NCI-H446 treated with DMSO at 0.1 percent for 48 hours (cell line): ENCODE measurements around the gene SLC16A12.

Experiments used
- DNase-seq: peaks from one replicate; lab custom pipeline; 2025; lab: John Stamatoyannopoulos, UW

Gene SLC16A12

GRCh38 chr10:89535171-89536012, at the start of gene SLC16A12:
Gene SLC16A12, minus strand, starts transcription at chr10:89535594. Its CDS starts 73,016 bp downstream, at chr10:89462578.
- no peak for DNase-seq

GRCh38 chr10:89582022-89582421, 46.6 kb upstream of the SLC16A12 start:
- DNase-seq, result no peak

DNA sequence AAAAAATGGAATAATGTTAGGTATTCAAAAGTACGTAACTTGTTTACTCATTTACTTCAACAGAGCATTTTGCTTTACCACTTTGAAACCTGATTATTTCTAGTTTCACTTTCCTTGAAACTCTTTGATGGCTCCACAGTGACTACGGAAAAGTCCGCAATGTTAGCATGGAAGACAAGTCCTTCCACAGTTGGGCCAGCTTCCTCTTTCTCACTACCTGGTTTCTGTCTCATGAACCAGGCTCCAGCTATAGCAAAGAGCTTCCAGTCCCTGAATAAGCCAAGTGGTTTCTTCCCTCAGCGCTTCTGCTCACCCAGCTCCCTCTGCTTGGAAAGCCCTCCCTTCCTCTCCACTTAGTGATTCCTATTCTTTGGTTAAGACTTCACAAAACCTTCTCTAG, 44.8 kb upstream of the SLC16A12 start:
- no peak for DNase-seq

DNA sequence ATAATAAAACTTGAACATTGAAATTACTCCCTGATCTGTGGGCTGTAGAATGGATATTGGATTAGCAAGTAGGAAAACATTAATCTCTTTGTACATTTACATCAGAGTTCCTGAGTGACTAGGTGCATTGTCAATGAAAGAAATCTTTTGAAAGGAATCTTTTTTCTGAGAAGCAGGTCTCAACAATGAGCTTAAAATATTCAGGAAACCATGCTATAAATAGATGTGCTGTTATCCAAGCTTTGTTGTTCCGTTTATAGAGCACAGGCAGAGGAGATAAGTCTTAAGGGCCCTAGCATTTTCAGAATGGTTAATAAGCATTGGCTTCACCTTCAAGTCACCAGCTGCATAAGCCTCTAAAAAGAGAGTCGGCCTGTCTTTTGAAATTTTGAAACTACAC, 41.3 kb upstream of the SLC16A12 start:
- no peak for DNase-seq

DNA sequence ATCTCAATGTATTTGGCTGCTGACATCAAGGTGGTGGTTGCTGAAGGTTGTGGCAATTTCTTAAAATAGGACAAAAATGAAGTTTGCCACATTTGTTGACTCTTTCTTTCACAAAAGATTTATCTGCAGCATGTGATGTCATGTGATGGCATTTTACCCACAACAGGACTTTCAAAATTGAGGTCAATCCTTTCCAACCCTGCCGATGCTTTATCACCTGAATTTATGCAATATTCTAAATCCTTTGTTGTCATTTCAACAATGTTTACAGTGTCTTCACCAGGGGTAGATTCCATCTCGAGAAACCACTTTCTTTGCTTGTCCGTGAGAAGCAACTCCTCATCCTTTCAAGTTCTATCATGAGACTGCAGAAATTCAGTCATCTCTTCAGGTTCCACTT, 40.6 kb upstream of the SLC16A12 start:
- no peak for DNase-seq

DNA sequence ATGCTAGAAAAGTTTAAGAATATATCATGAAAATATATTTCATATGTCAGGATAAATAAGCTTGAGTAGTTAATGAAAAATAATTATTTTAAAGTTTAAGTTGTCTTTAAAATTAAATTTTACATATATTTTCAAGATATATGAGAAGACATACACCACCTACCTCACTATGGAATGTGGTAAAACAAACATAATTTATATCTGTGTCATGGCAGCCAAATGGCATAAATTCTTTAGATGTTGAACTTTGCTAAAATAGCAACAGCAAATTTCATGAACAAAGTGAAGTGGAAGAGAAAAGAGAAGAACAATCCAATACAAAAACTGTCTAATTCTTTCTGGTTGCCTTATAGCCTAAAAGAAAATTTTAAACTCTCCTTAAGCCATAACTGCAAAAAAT, 39.6 kb upstream of the SLC16A12 start:
- DNase-seq, result no peak

GRCh38 chr10:89574368-89574767, 39.0 kb upstream of the SLC16A12 start:
- DNase-seq, result no peak

- no peak for DNase-seq
These were observed 32.3 kb upstream of the SLC16A12 start for GRCh38 chr10:89567576-89568245.

DNA sequence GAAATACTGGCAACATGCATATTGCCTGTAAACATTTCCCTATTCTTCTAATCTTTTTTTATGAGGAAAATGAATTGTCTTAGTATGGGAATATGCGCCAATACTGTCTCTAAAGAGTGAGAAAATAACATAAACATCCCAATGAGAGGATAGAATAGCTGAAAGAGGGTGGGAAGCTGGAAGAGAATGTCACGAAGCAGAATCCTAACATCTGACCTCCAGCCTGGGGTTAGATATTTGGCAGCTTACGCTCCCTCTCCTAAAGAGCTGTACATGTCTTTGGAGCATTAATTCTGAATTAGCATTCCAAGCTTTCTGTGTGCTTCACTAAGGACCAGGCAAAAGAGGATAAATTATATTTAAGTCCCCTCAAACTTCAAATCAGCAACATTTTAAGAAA, 31.6 kb upstream of the SLC16A12 start:
- DNase-seq, result no peak

DNA sequence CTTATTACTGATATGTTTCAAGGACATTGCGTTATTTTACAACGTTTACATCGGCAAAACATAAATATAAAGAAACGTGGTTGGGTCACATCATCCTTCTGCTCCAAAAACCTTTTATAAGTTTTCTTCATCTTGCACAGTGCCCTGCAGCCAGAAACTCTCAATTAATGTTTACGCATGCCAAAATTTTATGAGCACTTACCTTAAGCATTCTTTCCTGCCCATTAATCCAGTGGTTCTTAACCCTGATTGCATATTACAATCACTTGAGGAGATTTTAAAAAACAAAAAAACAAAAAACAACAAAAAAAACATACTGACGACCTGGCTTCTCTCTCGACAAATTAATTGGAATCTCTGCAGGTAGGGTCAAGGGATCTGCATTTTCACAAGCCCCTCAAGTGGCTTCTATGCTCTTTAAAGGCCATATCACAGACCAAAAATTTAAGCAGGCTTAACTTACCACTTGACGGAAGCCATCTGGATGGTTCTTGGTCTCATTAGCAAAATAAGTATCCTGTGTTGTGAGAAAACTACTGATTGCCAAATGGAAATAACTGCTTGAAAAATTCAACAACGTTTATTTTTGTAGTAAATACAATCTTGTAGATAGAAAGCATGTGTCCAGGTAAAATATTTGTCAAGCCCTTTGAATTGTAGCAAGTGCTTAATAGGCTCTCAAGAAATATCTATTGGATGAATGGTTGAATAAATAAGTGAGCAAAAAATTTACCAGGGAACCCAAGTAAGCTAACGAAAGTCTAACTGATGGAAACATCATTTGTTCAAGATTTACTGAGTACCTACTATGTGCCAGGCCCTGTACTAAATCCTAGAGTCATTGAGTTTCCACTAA, 30.9 kb upstream of the SLC16A12 start:
- no peak for DNase-seq

DNA sequence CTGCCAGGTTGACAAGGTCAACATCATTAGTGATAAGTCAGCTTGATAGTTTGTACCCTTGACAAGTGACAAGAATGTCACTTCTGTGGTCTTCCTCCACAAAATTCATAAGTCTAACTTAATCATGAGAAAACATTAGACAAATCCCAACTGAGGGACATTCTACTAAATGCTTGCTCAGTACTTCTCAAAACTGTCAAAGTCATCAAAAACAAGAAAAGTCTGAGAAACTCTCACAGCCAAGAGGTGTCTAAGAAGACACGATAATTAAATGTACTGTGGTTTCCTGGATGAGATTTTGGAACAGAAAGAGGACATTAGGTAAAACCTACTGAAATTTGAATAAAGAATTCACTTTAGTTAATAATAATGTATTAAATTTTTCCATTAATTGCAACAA, 29.8 kb upstream of the SLC16A12 start:
- no peak for DNase-seq

- peak; percentile 5 for DNase-seq
These were observed 28.6 kb upstream of the SLC16A12 start for GRCh38 chr10:89563861-89564478.

DNA sequence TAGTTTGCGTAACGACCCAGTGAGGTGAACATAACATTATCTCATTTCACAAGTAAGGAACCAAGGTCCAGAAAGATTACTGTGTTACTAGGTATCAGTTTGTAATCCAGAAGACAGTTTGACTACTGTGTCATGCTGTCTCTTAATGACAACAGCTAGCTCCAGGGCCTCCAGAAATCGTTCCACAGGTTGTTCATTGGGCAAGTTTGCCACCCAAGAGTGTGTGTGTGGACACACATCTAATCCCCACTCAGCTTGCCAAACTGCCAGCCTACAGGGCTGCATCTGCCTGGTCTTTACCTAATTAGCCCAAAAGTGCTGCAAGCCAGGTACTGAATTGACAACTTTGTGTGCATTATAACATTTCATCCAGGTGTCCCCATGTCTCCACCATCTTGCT, 27.9 kb upstream of the SLC16A12 start:
- no peak for DNase-seq

DNA sequence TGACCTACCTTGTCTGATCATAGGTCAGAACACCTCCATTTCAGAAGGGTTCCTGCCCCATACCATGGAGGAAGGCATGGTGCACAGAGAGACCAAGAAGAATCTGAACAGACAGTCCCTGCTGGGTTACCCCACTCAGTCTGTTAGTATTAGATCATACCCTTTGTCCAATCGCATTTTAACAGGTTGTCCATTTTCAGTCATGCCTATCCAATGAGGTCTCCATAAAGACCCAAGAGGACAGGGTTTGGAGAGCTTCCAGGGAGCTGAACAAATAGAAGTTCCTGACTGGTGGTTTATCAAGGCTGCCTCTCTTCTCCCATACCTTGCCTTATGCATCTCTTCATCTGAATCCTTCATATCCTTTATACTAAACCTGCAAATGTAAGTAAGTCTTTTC, 21.2 kb upstream of the SLC16A12 start:
- no peak for DNase-seq

GRCh38 chr10:89555688-89556445, 20.5 kb upstream of the SLC16A12 start:
- no peak for DNase-seq

DNA sequence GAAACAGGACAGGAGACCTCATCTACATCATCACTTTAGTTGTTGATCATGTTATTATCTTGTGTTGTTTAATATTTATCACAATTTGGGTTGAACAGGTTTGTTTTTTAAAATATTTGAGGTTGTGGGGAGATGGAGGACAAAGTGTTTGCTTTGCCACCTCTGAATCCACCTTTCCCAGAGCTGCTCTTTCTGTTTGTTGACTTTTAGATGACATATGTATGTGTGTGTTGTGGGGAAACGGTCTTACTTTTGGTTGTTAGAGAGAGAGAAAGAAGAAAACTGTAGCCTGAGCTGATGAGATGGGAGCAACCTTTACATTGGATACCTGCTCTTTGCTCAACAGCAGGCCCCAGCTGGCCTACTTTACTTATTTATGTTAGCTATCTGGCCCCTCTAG, 19.0 kb upstream of the SLC16A12 start:
- no peak for DNase-seq

DNA sequence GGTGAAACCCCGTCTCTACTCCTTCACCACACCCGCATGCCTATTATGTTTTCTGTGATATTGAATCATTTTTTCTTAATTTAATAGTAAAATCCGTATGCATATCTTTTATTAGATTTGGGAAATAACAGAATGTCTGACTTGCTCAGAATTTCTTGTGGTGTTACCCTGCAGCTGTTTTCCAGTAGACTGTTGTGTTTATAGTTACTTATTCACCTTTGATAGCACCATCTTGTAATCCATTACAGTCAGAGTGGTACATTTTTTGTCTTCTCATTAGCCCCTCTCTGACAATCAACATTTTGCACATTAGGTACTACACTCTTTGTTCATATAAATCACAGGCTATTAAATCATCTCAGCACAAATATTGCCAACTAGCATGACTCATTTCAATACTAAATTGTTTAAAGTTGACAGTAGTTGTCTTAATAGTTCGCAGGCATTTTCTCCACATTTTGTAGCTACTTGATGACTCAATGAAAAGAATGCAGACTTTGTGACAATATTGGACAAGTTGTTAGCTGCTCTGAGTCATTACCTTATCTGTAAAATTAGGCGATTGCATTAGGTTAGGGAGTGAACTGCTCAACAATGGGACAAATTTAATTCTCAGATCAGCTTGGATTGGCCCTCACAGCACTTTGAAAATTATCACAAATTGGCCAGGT, 17.8 kb upstream of the SLC16A12 start:
- DNase-seq, result no peak

DNA sequence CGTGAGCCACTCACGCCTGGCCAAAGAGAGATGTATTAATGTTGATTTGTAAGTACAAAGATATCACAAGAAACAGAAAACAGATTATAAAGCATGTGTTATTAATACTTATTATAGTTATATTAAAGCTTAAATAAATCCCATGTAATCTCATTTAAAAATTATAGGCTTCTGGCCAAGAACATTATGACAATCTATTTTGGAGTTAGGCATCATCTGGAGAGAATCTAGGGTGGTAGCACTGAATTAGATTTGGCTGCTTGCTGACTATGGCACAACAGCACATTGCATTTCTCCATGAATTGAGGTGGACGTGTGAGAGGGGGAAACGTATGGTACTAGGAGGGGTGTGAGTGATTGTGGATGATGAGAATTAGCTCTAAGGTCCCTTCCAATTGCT, 16.8 kb upstream of the SLC16A12 start:
- no peak for DNase-seq

DNA sequence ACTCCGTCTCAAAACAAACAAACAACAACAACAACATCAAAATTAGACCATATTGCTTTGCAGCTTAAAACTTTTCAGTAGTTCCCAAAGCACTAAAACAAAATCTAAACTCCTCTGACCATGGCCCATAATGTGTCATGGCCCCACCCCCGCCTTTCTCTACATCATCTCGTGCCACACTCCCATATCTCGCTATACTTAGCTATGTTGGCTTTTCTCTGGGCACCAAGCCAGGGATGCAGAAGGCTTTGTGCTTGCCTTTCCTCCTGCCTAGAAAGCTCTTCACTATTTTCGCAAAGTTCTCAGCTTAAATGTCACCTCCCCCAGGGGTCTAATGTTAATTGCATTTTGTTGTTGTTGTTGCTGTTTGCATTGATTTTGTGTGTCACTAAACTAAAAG, 15.1 kb upstream of the SLC16A12 start:
- no peak for DNase-seq

GRCh38 chr10:89549510-89549909, 14.1 kb upstream of the SLC16A12 start:
- DNase-seq, result no peak

- no peak for DNase-seq
These were observed 13.3 kb upstream of the SLC16A12 start for GRCh38 chr10:89548673-89549072.
